ENCODE data around the gene ATP6V1F.

DNA sequence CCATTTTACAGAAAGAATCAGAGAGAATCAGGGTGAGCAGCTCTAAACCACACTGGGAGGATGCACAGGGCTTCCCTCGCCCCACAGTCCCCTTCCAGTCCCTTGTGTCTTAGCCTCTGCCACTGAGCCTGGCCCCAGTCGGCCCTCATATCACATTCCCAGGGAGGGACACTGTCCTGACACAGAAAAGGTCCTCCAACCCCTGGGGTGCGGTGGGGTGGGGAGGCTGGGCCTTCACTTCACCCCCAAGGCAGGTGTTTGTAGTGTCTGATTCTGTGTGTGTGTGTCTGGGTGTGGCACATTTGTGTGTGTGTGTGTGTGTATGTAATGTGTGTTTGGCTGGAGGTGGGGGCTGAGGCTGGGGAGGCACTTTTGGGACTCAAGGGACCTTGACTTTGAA lies 49.6 kb downstream of the ATP6V1F start:
- TF ChIP-seq CTCF (IDR thresholded peaks at IDR 0.05) (no peak), POLR2AphosphoS5 (IDR thresholded peaks at IDR 0.05) (no peak), POLR2A (IDR thresholded peaks at IDR 0.05) (no peak)

Data from gastroesophageal sphincter (tissue), 3 donors.